ENCODE data around the gene ALDH3A1.
A peak's percentile ranks its signal among the peaks of the same experiment; 100 is the strongest.

The ALDH3A1 gene

GRCh38 chr17:19740933-19741332, 7.2 kb downstream of the ALDH3A1 start:
- no peak for DNase-seq

GRCh38 chr17:19739241-19740201, 8.6 kb downstream of the ALDH3A1 start:
- DNase-seq, result no peak

GRCh38 chr17:19738757-19739156, 9.3 kb downstream of the ALDH3A1 start:
- DNase-seq, result no peak

GRCh38 chr17:19738073-19738449, 10.0 kb downstream of the ALDH3A1 start:
- DNase-seq, result no peak

- no peak for DNase-seq
These were observed 10.6 kb downstream of the ALDH3A1 start for GRCh38 chr17:19737305-19738072.

- DNase-seq, result no peak
These were observed 12.0 kb downstream of the ALDH3A1 start for GRCh38 chr17:19736071-19736470.

GRCh38 chr17:19733953-19734526, 14.1 kb downstream of the ALDH3A1 start:
- DNase-seq, result no peak

- DNase-seq, result no peak
These were observed 16.5 kb downstream of the ALDH3A1 start for GRCh38 chr17:19731626-19732025.

- DNase-seq, result no peak
These were observed 17.3 kb downstream of the ALDH3A1 start for GRCh38 chr17:19730843-19731242.

GRCh38 chr17:19729900-19730299, 18.2 kb downstream of the ALDH3A1 start:
- DNase-seq, result no peak

- DNase-seq, result peak; percentile 25 to 76
These were observed 20.0 kb downstream of the ALDH3A1 start for GRCh38 chr17:19728084-19728495.

GRCh38 chr17:19727501-19728078, 20.5 kb downstream of the ALDH3A1 start:
- DNase-seq, result peak; percentile 7 to 18

- DNase-seq, result no peak
These were observed 21.3 kb downstream of the ALDH3A1 start for GRCh38 chr17:19726631-19727376.

GRCh38 chr17:19725486-19725885, 22.6 kb downstream of the ALDH3A1 start:
- DNase-seq, result no peak

- DNase-seq, result no peak
These were observed 23.3 kb downstream of the ALDH3A1 start for GRCh38 chr17:19724501-19725420.

- DNase-seq, result no peak
These were observed 24.1 kb downstream of the ALDH3A1 start for GRCh38 chr17:19723964-19724363.

- DNase-seq, result peak in 1 of 2 experiments; percentile 24
These were observed 27.3 kb downstream of the ALDH3A1 start for GRCh38 chr17:19720631-19721426.

GRCh38 chr17:19720210-19720475, 28.0 kb downstream of the ALDH3A1 start:
- no peak for DNase-seq

- DNase-seq, result no peak
These were observed 28.5 kb downstream of the ALDH3A1 start for GRCh38 chr17:19719355-19720209.
